GM10266 (cell line): Measurements from ENCODE around the gene PLEKHD1.

Source experiments
- DNase-seq: peaks from one replicate; pipeline ENCODE4 v3.0.0; 2012; ENCODE audit errors: extremely low spot score
- TF ChIP-seq, protein P1 (sequence below): IDR thresholded peaks from 2 replicates; pipeline ENCODE4 v1.5.1; 2012; ENCODE audit warnings: mild to moderate bottlenecking, low read depth; ENCODE audit not compliant: control insufficient read depth, insufficient read depth; ENCODE audit errors: missing control alignments

Gene PLEKHD1

DNA sequence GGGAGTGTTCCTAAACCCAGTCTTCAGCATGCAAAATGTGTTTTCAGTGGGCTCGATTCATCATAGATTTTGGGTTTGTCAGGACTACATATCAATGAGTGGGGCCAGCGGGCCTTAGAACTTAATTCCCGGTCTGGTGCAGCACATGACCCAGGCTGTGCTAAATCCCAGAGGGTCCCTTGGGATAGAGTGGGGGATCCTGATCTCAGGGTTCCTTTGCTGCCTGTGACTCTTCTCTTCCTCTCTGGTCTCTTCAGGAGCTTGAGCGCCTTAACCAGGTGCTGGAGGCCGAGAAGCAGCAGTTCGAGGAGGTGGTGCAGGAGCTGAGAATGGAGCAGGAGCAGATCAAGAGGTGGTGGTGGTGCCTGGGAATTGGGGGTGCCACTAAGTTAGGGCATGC lies 37.5 kb downstream of the PLEKHD1 start:
- TF ChIP-seq, protein P1, sequence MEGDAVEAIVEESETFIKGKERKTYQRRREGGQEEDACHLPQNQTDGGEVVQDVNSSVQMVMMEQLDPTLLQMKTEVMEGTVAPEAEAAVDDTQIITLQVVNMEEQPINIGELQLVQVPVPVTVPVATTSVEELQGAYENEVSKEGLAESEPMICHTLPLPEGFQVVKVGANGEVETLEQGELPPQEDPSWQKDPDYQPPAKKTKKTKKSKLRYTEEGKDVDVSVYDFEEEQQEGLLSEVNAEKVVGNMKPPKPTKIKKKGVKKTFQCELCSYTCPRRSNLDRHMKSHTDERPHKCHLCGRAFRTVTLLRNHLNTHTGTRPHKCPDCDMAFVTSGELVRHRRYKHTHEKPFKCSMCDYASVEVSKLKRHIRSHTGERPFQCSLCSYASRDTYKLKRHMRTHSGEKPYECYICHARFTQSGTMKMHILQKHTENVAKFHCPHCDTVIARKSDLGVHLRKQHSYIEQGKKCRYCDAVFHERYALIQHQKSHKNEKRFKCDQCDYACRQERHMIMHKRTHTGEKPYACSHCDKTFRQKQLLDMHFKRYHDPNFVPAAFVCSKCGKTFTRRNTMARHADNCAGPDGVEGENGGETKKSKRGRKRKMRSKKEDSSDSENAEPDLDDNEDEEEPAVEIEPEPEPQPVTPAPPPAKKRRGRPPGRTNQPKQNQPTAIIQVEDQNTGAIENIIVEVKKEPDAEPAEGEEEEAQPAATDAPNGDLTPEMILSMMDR = no peak
- no peak for DNase-seq

GRCh38 chr14:69525896-69526295 lies 41.4 kb downstream of the PLEKHD1 start:
- no peak for DNase-seq
- TF ChIP-seq, protein P1 = no peak

DNA sequence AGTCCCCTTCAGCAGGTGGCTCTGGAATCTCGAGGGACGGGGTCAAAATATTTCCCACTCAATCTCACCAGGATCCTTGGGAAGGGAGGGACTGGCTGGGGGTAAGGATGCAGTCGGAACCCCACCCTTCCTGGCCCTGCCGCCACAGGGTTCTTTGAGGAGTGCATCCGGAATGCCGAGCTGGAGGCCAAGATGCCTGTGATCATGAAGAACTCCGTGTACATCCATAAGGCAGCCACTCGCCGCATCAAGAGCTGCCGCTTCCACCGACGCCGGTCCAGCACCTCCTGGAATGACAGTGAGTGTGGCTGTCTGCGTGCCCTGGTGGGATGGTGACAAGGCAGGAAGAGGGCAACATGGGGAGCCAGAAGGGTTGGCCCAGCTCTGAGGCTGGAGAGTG lies 43.1 kb downstream of the PLEKHD1 start:
- DNase-seq = no peak
- TF ChIP-seq, protein P1 = no peak

DNA sequence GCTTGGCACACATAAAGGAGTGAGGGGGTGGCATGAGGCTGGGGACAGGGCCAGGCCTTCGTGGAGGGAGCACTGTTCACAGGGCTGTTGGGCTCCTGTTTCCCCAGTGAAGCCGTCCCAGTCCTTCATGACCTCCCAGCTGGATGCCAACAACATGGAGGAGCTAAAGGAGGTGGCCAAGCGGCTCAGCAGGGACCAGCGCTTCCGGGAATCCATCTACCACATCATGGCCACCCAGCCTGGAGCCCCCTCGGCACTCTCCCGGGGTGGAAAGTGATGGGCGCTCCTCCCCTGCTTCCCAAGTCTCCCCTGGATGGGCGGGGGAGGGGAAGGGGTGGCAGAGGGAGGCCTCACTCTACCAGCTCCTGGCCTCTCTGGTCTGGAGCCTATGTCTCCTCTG lies 43.6 kb downstream of the PLEKHD1 start:
- TF ChIP-seq, protein P1 = no peak
- no peak for DNase-seq

- TF ChIP-seq, protein P1 = no peak
- DNase-seq = no peak
Observed at GRCh38 chr14:69528930-69529329, 44.4 kb downstream of the PLEKHD1 start.

DNA sequence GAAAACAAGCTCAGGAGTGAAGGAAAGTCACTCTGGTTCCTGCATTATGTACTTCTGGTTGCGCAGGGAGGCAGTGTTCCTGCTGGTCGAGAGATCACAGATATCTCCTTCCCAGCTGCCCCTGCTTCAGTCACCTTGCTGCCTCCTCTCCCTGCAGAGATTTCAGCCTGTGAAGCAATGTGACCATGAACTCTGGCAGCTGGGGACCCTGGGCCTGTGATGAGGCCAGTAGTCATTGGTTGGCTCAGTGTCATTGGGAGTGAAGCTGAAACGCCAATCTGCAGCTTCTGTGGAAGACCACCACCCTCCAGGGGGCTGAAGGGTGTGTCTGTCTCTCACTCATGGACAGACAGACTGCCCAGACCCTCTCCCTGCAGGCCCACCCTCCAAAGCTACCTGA lies 45.0 kb downstream of the PLEKHD1 start:
- DNase-seq = no peak
- TF ChIP-seq, protein P1 = no peak

GRCh38 chr14:69530095-69530494 lies 45.6 kb downstream of the PLEKHD1 start:
- TF ChIP-seq, protein P1 = no peak
- no peak for DNase-seq
